Measurements from ENCODE around the gene CARS2. TPM values are rescaled to one million over a fixed set of nuclear protein-coding genes. Genes with fewer than 3 reads are reported as not detected.
"Not testable (repeated sequence)": the region's sequence is repeated elsewhere in the genome, so short reads cannot be mapped to it uniquely, and the experiment has no call there.

The CARS2 gene
- total and polyA plus RNA-seq, 2 experiments from 2014 or later = 39.0 to 53.5 TPM

DNA sequence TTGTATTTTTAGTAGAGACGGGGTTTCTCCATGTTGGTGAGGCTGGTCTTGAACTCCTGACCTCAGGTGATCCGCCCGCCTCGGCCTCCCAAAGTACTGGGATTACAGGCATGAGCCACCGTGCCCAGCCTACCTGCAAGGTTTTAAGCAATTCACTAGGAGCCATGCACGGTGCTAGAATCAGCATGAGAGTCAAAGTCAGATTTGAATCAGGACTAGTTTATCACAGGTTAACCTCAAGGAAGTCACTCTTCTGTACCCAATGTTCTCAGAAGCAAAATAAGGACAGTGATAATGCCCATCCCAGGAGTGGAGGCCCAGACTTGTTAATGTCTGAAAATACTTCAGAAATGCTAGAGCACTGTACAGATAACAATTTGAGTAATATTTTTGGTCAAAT, 20.2 kb upstream of the CARS2 start:
- H3K27ac ChIP-seq (ENCODE audit: low read depth); H3K4me1 ChIP-seq (ENCODE audit: insufficient read depth); H3K27me3 Mint-ChIP-seq (ENCODE audit: insufficient read depth, low read depth, poor library complexity); H3K36me3 ChIP-seq (ENCODE audit: insufficient read depth); H3K27me3 ChIP-seq (ENCODE audit: insufficient read depth); DNase-seq (ENCODE audit: low spot score); H2AFZ ChIP-seq; H3K36me3 Mint-ChIP-seq (ENCODE audit: low read depth); H3K9me3 Mint-ChIP-seq; H3K9me2 ChIP-seq (ENCODE audit: insufficient read depth); H3F3A ChIP-seq (replicated peaks; ENCODE audit: low read depth); H3K4me3 ChIP-seq; H3K4me3 Mint-ChIP-seq; H3K4me2 ChIP-seq; H3K4me1 Mint-ChIP-seq; H3K27ac Mint-ChIP-seq; ATAC-seq: not testable (repeated sequence)
- Histone ChIP-seq H3K79me2 (replicated peaks; ENCODE audit: insufficient read depth) (peaks cover 24% of the 10 kb centered on the region), H4K20me1 (replicated peaks; ENCODE audit: insufficient read depth) (peaks cover 14% of the 10 kb centered on the region)

DNA sequence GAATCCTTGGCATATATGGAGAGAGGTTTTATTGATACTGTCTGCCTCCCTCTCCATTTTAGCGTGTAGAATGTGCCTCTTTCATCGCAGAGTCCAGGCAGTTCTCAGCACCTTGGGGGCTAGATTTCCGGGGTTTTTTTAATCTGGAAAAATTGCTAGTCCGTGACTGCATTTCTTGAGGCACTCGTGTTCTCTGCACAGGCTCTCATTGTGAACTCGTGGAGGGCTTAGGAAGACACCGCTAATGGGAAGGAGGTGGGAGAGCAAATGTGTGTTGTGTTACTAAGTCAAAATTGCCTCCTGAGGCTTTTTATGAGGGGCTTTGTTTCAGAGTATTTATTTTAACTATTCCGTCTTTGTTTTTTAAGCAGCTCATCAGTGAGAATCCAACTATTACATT, 17.7 kb upstream of the CARS2 start:
- Histone ChIP-seq H4K20me1 (replicated peaks; ENCODE audit: insufficient read depth) (peaks cover 19% of the 10 kb centered on the region), H3K4me3 (no peak overlapping the region), H3K27me3 (ENCODE audit: insufficient read depth) (no peaks in the 10 kb centered on the region), H3F3A (replicated peaks; ENCODE audit: low read depth) (0 out of 2 replicates have a peak, but pooled peaks cover 5% of the 10 kb centered on the region), H3K79me2 (replicated peaks; ENCODE audit: insufficient read depth) (peaks cover 49% of the 10 kb centered on the region), H3K27ac (ENCODE audit: low read depth) (peak overlapping the region; percentile 76), H3K4me1 (ENCODE audit: insufficient read depth) (no peaks in the 10 kb centered on the region), H3K4me2 (no peak overlapping the region), H3K9me2 (ENCODE audit: insufficient read depth) (no peaks in the 10 kb centered on the region), H2AFZ (no peak overlapping the region), H3K36me3 (ENCODE audit: insufficient read depth) (no peaks in the 10 kb centered on the region; the same call in 1 of the 2 replicates)
- H3K4me3 Mint-ChIP-seq = no peak overlapping the region
- H3K27ac Mint-ChIP-seq = peak overlapping the region; percentile 23; the same call in 1 of the 2 replicates
- peaks cover 20% of the 10 kb centered on the region for H3K36me3 Mint-ChIP-seq (ENCODE audit: low read depth)
- H3K27me3 Mint-ChIP-seq (ENCODE audit: insufficient read depth, low read depth, poor library complexity) = no peaks in the 10 kb centered on the region
- no peaks in the 10 kb centered on the region for H3K9me3 Mint-ChIP-seq
- H3K4me1 Mint-ChIP-seq = no peaks in the 10 kb centered on the region; the same call in 2 of the 3 replicates
- ATAC-seq = no peak
- DNase-seq (ENCODE audit: low spot score) = no peak
- TF ChIP-seq ZNF331 (CRISPR knock-in tag; IDR thresholded peaks at IDR 0.05; ENCODE audit: low read depth) (no peak), NANOG (IDR thresholded peaks at IDR 0.05; ENCODE audit: borderline replicate concordance) (no peak), EZH2 (IDR thresholded peaks at IDR 0.05; ENCODE audit: low read depth, unreplicated experiment) (no peak), ZNF114 (CRISPR knock-in tag; IDR thresholded peaks at IDR 0.05) (no peak), JUNB (IDR thresholded peaks at IDR 0.05; ENCODE audit: unreplicated experiment) (no peak), EZH2phosphoT487 (IDR thresholded peaks at IDR 0.05; ENCODE audit: unreplicated experiment) (no peak)
- TF ChIP-seq, protein P1, sequence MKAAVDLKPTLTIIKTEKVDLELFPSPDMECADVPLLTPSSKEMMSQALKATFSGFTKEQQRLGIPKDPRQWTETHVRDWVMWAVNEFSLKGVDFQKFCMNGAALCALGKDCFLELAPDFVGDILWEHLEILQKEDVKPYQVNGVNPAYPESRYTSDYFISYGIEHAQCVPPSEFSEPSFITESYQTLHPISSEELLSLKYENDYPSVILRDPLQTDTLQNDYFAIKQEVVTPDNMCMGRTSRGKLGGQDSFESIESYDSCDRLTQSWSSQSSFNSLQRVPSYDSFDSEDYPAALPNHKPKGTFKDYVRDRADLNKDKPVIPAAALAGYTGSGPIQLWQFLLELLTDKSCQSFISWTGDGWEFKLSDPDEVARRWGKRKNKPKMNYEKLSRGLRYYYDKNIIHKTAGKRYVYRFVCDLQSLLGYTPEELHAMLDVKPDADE (IDR thresholded peaks at IDR 0.05) = no peak
- TF ChIP-seq, protein P2, sequence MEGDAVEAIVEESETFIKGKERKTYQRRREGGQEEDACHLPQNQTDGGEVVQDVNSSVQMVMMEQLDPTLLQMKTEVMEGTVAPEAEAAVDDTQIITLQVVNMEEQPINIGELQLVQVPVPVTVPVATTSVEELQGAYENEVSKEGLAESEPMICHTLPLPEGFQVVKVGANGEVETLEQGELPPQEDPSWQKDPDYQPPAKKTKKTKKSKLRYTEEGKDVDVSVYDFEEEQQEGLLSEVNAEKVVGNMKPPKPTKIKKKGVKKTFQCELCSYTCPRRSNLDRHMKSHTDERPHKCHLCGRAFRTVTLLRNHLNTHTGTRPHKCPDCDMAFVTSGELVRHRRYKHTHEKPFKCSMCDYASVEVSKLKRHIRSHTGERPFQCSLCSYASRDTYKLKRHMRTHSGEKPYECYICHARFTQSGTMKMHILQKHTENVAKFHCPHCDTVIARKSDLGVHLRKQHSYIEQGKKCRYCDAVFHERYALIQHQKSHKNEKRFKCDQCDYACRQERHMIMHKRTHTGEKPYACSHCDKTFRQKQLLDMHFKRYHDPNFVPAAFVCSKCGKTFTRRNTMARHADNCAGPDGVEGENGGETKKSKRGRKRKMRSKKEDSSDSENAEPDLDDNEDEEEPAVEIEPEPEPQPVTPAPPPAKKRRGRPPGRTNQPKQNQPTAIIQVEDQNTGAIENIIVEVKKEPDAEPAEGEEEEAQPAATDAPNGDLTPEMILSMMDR (conservative IDR thresholded peaks at IDR 0.05; ENCODE audit: low read depth in 2 of 2) = no peak
- TF ChIP-seq, protein P3, sequence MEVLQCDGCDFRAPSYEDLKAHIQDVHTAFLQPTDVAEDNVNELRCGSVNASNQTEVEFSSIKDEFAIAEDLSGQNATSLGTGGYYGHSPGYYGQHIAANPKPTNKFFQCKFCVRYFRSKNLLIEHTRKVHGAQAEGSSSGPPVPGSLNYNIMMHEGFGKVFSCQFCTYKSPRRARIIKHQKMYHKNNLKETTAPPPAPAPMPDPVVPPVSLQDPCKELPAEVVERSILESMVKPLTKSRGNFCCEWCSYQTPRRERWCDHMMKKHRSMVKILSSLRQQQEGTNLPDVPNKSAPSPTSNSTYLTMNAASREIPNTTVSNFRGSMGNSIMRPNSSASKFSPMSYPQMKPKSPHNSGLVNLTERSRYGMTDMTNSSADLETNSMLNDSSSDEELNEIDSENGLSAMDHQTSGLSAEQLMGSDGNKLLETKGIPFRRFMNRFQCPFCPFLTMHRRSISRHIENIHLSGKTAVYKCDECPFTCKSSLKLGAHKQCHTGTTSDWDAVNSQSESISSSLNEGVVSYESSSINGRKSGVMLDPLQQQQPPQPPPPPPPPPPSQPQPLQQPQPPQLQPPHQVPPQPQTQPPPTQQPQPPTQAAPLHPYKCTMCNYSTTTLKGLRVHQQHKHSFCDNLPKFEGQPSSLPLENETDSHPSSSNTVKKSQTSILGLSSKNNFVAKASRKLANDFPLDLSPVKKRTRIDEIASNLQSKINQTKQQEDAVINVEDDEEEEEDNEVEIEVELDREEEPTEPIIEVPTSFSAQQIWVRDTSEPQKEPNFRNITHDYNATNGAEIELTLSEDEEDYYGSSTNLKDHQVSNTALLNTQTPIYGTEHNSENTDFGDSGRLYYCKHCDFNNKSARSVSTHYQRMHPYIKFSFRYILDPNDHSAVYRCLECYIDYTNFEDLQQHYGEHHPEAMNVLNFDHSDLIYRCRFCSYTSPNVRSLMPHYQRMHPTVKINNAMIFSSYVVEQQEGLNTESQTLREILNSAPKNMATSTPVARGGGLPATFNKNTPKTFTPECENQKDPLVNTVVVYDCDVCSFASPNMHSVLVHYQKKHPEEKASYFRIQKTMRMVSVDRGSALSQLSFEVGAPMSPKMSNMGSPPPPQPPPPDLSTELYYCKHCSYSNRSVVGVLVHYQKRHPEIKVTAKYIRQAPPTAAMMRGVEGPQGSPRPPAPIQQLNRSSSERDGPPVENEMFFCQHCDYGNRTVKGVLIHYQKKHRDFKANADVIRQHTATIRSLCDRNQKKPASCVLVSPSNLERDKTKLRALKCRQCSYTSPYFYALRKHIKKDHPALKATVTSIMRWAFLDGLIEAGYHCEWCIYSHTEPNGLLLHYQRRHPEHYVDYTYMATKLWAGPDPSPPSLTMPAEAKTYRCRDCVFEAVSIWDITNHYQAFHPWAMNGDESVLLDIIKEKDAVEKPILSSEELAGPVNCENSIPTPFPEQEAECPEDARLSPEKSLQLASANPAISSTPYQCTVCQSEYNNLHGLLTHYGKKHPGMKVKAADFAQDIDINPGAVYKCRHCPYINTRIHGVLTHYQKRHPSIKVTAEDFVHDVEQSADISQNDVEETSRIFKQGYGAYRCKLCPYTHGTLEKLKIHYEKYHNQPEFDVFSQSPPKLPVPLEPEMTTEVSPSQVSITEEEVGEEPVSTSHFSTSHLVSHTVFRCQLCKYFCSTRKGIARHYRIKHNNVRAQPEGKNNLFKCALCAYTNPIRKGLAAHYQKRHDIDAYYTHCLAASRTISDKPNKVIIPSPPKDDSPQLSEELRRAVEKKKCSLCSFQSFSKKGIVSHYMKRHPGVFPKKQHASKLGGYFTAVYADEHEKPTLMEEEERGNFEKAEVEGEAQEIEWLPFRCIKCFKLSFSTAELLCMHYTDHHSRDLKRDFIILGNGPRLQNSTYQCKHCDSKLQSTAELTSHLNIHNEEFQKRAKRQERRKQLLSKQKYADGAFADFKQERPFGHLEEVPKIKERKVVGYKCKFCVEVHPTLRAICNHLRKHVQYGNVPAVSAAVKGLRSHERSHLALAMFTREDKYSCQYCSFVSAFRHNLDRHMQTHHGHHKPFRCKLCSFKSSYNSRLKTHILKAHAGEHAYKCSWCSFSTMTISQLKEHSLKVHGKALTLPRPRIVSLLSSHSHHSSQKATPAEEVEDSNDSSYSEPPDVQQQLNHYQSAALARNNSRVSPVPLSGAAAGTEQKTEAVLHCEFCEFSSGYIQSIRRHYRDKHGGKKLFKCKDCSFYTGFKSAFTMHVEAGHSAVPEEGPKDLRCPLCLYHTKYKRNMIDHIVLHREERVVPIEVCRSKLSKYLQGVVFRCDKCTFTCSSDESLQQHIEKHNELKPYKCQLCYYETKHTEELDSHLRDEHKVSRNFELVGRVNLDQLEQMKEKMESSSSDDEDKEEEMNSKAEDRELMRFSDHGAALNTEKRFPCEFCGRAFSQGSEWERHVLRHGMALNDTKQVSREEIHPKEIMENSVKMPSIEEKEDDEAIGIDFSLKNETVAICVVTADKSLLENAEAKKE (CRISPR knock-in tag; IDR thresholded peaks at IDR 0.05) = no peak
- TF ChIP-seq, protein P4, sequence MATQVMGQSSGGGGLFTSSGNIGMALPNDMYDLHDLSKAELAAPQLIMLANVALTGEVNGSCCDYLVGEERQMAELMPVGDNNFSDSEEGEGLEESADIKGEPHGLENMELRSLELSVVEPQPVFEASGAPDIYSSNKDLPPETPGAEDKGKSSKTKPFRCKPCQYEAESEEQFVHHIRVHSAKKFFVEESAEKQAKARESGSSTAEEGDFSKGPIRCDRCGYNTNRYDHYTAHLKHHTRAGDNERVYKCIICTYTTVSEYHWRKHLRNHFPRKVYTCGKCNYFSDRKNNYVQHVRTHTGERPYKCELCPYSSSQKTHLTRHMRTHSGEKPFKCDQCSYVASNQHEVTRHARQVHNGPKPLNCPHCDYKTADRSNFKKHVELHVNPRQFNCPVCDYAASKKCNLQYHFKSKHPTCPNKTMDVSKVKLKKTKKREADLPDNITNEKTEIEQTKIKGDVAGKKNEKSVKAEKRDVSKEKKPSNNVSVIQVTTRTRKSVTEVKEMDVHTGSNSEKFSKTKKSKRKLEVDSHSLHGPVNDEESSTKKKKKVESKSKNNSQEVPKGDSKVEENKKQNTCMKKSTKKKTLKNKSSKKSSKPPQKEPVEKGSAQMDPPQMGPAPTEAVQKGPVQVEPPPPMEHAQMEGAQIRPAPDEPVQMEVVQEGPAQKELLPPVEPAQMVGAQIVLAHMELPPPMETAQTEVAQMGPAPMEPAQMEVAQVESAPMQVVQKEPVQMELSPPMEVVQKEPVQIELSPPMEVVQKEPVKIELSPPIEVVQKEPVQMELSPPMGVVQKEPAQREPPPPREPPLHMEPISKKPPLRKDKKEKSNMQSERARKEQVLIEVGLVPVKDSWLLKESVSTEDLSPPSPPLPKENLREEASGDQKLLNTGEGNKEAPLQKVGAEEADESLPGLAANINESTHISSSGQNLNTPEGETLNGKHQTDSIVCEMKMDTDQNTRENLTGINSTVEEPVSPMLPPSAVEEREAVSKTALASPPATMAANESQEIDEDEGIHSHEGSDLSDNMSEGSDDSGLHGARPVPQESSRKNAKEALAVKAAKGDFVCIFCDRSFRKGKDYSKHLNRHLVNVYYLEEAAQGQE (IDR thresholded peaks at IDR 0.05; ENCODE audit: unreplicated experiment) = no peak

Measured in GM23338 (cell line).